GM19099 (cell line): Measurements from ENCODE around the gene MLEC.

ENCODE experiments used
- POLR2A ChIP-seq: IDR thresholded peaks from 3 replicates; pipeline ENCODE4 v1.6.1; 2011; ENCODE audit warnings: low read depth; ENCODE audit not compliant: insufficient read length; ENCODE audit errors: extremely low read depth

MLEC gene

GRCh38 chr12:120720987-120721801 is 34.2 kb downstream of the MLEC start:
- no peak for TF ChIP-seq POLR2A

- no peak for TF ChIP-seq POLR2A
Observed at GRCh38 chr12:120721866-120722265, 34.9 kb downstream of the MLEC start.

- TF ChIP-seq POLR2A = no peak
Observed at GRCh38 chr12:120722784-120723183, 35.8 kb downstream of the MLEC start.

GRCh38 chr12:120724720-120725119 is 37.8 kb downstream of the MLEC start:
- no peak for TF ChIP-seq POLR2A

- no peak for TF ChIP-seq POLR2A
Observed at GRCh38 chr12:120725151-120725658, 38.3 kb downstream of the MLEC start.

GRCh38 chr12:120725659-120726509 is 38.9 kb downstream of the MLEC start, which contains the start of gene ACADS:
ACADS (plus strand) TSS chr12:120725826; CDS start chr12:120725886, 60 bp downstream.
- peak; percentile 78 for TF ChIP-seq POLR2A

GRCh38 chr12:120726510-120726793 is 39.5 kb downstream of the MLEC start:
- TF ChIP-seq POLR2A = no peak

- TF ChIP-seq POLR2A = no peak
Observed at GRCh38 chr12:120726961-120727360, 40.0 kb downstream of the MLEC start.

GRCh38 chr12:120733574-120733973 is 46.6 kb downstream of the MLEC start:
- no peak for TF ChIP-seq POLR2A

GRCh38 chr12:120734210-120734609 is 47.3 kb downstream of the MLEC start:
- no peak for TF ChIP-seq POLR2A

- no peak for TF ChIP-seq POLR2A
Observed at GRCh38 chr12:120735181-120735580, 48.2 kb downstream of the MLEC start.

- no peak for TF ChIP-seq POLR2A
Observed at GRCh38 chr12:120736404-120737331, 49.7 kb downstream of the MLEC start.

- no peak for TF ChIP-seq POLR2A
Observed at GRCh38 chr12:120737557-120738251, 50.8 kb downstream of the MLEC start.
